ENCODE results near the gene ICA1. TPM values are rescaled to one million over a fixed set of nuclear protein-coding genes. Genes with fewer than 3 reads are reported as not detected.
A peak's percentile ranks its signal among the peaks of the same experiment; 100 is the strongest.

ICA1 gene
- total and polyA plus RNA-seq, 2 experiments from 2014 or later, result 45.2 to 83.7 TPM

- no peaks in the 10 kb centered on the region for H3K36me3 ChIP-seq (ENCODE audit: insufficient read depth)
- peaks cover 16% of the 10 kb centered on the region for H3K4me1 Mint-ChIP-seq
- no peak for ATAC-seq
These were observed 136.1 kb downstream of the ICA1 start for GRCh38 chr7:8125680-8126444.

More at GRCh38 chr7:8125680-8126444, 136.1 kb downstream of the ICA1 start:
- Histone ChIP-seq H3K27ac (ENCODE audit: low read depth) (no peak overlapping the region), H3K79me2 (replicated peaks; ENCODE audit: insufficient read depth) (no peaks in the 10 kb centered on the region), H3K4me3 (no peak overlapping the region), H3K4me2 (no peak overlapping the region), H3K9me2 (ENCODE audit: insufficient read depth) (peaks cover 15% of the 10 kb centered on the region; the same call in 1 of the 2 replicates), H4K20me1 (replicated peaks; ENCODE audit: insufficient read depth) (no peaks in the 10 kb centered on the region), H3K4me1 (ENCODE audit: insufficient read depth) (peaks cover 8% of the 10 kb centered on the region; the same call in 1 of the 2 replicates), H3F3A (replicated peaks; ENCODE audit: low read depth) (no peaks in the 10 kb centered on the region), H3K27me3 (ENCODE audit: insufficient read depth) (no peaks in the 10 kb centered on the region), H2AFZ (no peak overlapping the region)
- TF ChIP-seq ZNF331 (CRISPR knock-in tag; IDR thresholded peaks at IDR 0.05; ENCODE audit: low read depth) (no peak), ZNF462 (CRISPR knock-in tag; IDR thresholded peaks at IDR 0.05) (no peak), EZH2 (IDR thresholded peaks at IDR 0.05; ENCODE audit: low read depth, unreplicated experiment) (no peak), STAT1 (IDR thresholded peaks at IDR 0.05; ENCODE audit: unreplicated experiment) (no peak), CREB1 (CRISPR knock-in tag; IDR thresholded peaks at IDR 0.05; ENCODE audit: low read depth) (no peak), ZNF114 (CRISPR knock-in tag; IDR thresholded peaks at IDR 0.05) (no peak), POLR2AphosphoS5 (IDR thresholded peaks at IDR 0.05; ENCODE audit: low read depth) (no peak), ETS1 (IDR thresholded peaks at IDR 0.05) (no peak), NANOG (IDR thresholded peaks at IDR 0.05; ENCODE audit: borderline replicate concordance) (no peak), EZH2phosphoT487 (IDR thresholded peaks at IDR 0.05; ENCODE audit: unreplicated experiment) (no peak), JUNB (IDR thresholded peaks at IDR 0.05; ENCODE audit: unreplicated experiment) (no peak)
- TF ChIP-seq, protein P1, sequence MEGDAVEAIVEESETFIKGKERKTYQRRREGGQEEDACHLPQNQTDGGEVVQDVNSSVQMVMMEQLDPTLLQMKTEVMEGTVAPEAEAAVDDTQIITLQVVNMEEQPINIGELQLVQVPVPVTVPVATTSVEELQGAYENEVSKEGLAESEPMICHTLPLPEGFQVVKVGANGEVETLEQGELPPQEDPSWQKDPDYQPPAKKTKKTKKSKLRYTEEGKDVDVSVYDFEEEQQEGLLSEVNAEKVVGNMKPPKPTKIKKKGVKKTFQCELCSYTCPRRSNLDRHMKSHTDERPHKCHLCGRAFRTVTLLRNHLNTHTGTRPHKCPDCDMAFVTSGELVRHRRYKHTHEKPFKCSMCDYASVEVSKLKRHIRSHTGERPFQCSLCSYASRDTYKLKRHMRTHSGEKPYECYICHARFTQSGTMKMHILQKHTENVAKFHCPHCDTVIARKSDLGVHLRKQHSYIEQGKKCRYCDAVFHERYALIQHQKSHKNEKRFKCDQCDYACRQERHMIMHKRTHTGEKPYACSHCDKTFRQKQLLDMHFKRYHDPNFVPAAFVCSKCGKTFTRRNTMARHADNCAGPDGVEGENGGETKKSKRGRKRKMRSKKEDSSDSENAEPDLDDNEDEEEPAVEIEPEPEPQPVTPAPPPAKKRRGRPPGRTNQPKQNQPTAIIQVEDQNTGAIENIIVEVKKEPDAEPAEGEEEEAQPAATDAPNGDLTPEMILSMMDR (conservative IDR thresholded peaks at IDR 0.05; ENCODE audit: low read depth in 2 of 2), result no peak
- TF ChIP-seq, protein P2, sequence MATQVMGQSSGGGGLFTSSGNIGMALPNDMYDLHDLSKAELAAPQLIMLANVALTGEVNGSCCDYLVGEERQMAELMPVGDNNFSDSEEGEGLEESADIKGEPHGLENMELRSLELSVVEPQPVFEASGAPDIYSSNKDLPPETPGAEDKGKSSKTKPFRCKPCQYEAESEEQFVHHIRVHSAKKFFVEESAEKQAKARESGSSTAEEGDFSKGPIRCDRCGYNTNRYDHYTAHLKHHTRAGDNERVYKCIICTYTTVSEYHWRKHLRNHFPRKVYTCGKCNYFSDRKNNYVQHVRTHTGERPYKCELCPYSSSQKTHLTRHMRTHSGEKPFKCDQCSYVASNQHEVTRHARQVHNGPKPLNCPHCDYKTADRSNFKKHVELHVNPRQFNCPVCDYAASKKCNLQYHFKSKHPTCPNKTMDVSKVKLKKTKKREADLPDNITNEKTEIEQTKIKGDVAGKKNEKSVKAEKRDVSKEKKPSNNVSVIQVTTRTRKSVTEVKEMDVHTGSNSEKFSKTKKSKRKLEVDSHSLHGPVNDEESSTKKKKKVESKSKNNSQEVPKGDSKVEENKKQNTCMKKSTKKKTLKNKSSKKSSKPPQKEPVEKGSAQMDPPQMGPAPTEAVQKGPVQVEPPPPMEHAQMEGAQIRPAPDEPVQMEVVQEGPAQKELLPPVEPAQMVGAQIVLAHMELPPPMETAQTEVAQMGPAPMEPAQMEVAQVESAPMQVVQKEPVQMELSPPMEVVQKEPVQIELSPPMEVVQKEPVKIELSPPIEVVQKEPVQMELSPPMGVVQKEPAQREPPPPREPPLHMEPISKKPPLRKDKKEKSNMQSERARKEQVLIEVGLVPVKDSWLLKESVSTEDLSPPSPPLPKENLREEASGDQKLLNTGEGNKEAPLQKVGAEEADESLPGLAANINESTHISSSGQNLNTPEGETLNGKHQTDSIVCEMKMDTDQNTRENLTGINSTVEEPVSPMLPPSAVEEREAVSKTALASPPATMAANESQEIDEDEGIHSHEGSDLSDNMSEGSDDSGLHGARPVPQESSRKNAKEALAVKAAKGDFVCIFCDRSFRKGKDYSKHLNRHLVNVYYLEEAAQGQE (IDR thresholded peaks at IDR 0.05; ENCODE audit: unreplicated experiment), result no peak
- Mint-ChIP-seq H3K36me3 (ENCODE audit: low read depth) (peaks cover 11% of the 10 kb centered on the region), H3K4me3 (no peak overlapping the region), H3K27ac (peak overlapping the region; percentile 8; the same call in 1 of the 2 replicates), H3K9me3 (no peaks in the 10 kb centered on the region), H3K27me3 (ENCODE audit: insufficient read depth, low read depth, poor library complexity) (peaks cover 7% of the 10 kb centered on the region)
- no peak for DNase-seq (ENCODE audit: low spot score)
